Thyroid gland (tissue), 4 donors: ENCODE measurements around the gene CWC27. TPM values are rescaled to one million over a fixed set of nuclear protein-coding genes. Genes with fewer than 3 reads are reported as not detected.

ENCODE experiments used
- DNase-seq, 2 donors: peaks; one replicate each; pipeline ENCODE4 v3.0.0-alpha.2; 2019
- H3K27ac ChIP-seq, 3 donors: fragments of 200-600 bp; sonication (generic); 1 replicate in 2 of 3; 2 replicates in 1 of 3; pipeline ENCODE4 v1.5.1; 2016 to 2019; ENCODE audit warnings: mild to moderate bottlenecking in 1 of 3, moderate library complexity in 1 of 3
- H3K27me3 ChIP-seq: fragments of 200-600 bp; sonication (generic); one replicate; pipeline ENCODE4 v1.5.1; 2019
- H3K36me3 ChIP-seq, 2 donors: fragments of 200-600 bp; sonication (generic); one replicate each; pipeline ENCODE4 v1.5.1; 2016 to 2019
- H3K4me1 ChIP-seq, 2 donors: fragments of 200-600 bp; sonication (generic); one replicate each; pipeline ENCODE4 v1.5.1; 2017 to 2019
- H3K4me3 ChIP-seq, 3 donors: fragments of 200-600 bp; sonication (generic); replicated peaks in 1 of 3; 1 replicate in 2 of 3; 2 replicates in 1 of 3; pipeline ENCODE4 v1.5.1; 2016; ENCODE audit warnings: mild to moderate bottlenecking in 1 of 3
- H3K9me3 ChIP-seq: fragments of 200-600 bp; sonication (generic); one replicate; pipeline ENCODE4 v1.5.1; 2017
- POLR2A ChIP-seq, 2 donors: fragments of 450-650 bp; IDR thresholded peaks; one replicate each; pipeline ENCODE4 v1.6.1; 2017; ENCODE audit warnings: antibody characterized with exemption in 2 of 2, mild to moderate bottlenecking in 2 of 2, moderate library complexity in 1 of 2
- WGBS, 2 donors: methylation state at CpG; one replicate each; pipeline ENCODE4 v1.1.5; 2017; 5-methylcytosine and 5-hydroxymethylcytosine counted together
- intact Hi-C: fragments of 100-400 bp; cut with DNase I; formaldehyde crosslinking; loops from one replicate; pipeline ENCODE4 v1.15.1; 2023
- total RNA-seq, 4 donors: library from RNA; depleted of rRNA; stranded (reverse); fragments of >200 nt; gene quantifications; one replicate each; pipeline ENCODE4 v1.2.3, GENCODE V29; 2016
- TF ChIP-seq, protein P1 (sequence below), 6 experiments: fragments of 200-600 bp in 3 of 6; fragments of 450-650 bp in 3 of 6; sonication (generic) in 3 of 6; IDR thresholded peaks; one replicate each; pipeline ENCODE4 v1.5.1; 2016 to 2019; ENCODE audit warnings: antibody characterized with exemption in 6 of 6, mild to moderate bottlenecking in 2 of 6, inconsistent platforms in 1 of 6, moderate library complexity in 1 of 6

CWC27 gene
- total RNA-seq, 4 donors from 2014 or later, result 15.0 to 24.3 (median 16.7) TPM

- Histone ChIP-seq H3K27me3 (no peaks in the 10 kb centered on the region), H3K4me3 (no peak overlapping the region), H3K27ac (no peak overlapping the region), H3K9me3 (no peaks in the 10 kb centered on the region), H3K36me3 (no peaks in the 10 kb centered on the region), H3K4me1 (peaks cover 0 to 6% of the 10 kb centered on the region in 2 donors)
- TF ChIP-seq, protein P1, sequence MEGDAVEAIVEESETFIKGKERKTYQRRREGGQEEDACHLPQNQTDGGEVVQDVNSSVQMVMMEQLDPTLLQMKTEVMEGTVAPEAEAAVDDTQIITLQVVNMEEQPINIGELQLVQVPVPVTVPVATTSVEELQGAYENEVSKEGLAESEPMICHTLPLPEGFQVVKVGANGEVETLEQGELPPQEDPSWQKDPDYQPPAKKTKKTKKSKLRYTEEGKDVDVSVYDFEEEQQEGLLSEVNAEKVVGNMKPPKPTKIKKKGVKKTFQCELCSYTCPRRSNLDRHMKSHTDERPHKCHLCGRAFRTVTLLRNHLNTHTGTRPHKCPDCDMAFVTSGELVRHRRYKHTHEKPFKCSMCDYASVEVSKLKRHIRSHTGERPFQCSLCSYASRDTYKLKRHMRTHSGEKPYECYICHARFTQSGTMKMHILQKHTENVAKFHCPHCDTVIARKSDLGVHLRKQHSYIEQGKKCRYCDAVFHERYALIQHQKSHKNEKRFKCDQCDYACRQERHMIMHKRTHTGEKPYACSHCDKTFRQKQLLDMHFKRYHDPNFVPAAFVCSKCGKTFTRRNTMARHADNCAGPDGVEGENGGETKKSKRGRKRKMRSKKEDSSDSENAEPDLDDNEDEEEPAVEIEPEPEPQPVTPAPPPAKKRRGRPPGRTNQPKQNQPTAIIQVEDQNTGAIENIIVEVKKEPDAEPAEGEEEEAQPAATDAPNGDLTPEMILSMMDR (IDR thresholded peaks at IDR 0.05), result no peak
- TF ChIP-seq POLR2A (IDR thresholded peaks at IDR 0.05), result no peak
- no peak for DNase-seq
- intact Hi-C loops, result no loop called here
Observed at GRCh38 chr5:64861281-64861680, 92.6 kb downstream of the CWC27 start.

DNA sequence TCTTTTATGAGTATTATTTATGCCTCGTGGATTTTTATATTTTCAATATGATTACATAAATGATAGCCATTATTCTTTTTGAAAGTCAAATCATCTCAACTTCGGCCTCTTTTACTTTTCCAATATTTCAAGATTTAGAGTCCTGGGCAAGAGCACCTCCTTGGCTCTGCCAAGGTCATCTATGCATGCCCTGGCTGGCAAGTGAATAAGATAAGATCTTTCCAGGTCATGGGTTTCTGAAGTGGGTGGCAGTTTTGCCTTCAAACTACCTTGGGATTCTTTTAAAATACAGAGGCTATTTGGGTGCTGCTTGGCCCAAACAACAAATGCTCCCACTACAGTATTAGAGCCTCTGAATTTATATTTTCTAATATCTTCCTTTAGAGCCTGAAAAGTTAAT, 95.4 kb downstream of the CWC27 start:
- peak; percentile 53 to 55 for DNase-seq
- 58 to 69% methylated on average over 2 of the region's 2 CpGs for WGBS, 2 donors
- H3K4me1 ChIP-seq, result peaks cover 0 to 6% of the 10 kb centered on the region in 2 donors
- no peak overlapping the region for H3K27ac ChIP-seq
- intact Hi-C loops, result no loop called here
- no peak for TF ChIP-seq POLR2A (IDR thresholded peaks at IDR 0.05)
- TF ChIP-seq, protein P1 (IDR thresholded peaks at IDR 0.05), result no peak
- no peak overlapping the region for H3K4me3 ChIP-seq
- H3K9me3 ChIP-seq, result no peaks in the 10 kb centered on the region
- no peaks in the 10 kb centered on the region for H3K36me3 ChIP-seq
- no peaks in the 10 kb centered on the region for H3K27me3 ChIP-seq

GRCh38 chr5:64865662-64866061, 96.9 kb downstream of the CWC27 start:
- Histone ChIP-seq H3K27me3 (no peaks in the 10 kb centered on the region), H3K9me3 (no peaks in the 10 kb centered on the region), H3K4me1 (peaks cover 0 to 6% of the 10 kb centered on the region in 2 donors), H3K36me3 (no peaks in the 10 kb centered on the region), H3K27ac (no peak overlapping the region), H3K4me3 (no peak overlapping the region)
- no peak for DNase-seq
- 94 to 96% methylated on average over 3 of the region's 3 CpGs for WGBS, 2 donors
- intact Hi-C loops, result no loop called here
- TF ChIP-seq, protein P1 (IDR thresholded peaks at IDR 0.05), result no peak
- no peak for TF ChIP-seq POLR2A (IDR thresholded peaks at IDR 0.05)

DNA sequence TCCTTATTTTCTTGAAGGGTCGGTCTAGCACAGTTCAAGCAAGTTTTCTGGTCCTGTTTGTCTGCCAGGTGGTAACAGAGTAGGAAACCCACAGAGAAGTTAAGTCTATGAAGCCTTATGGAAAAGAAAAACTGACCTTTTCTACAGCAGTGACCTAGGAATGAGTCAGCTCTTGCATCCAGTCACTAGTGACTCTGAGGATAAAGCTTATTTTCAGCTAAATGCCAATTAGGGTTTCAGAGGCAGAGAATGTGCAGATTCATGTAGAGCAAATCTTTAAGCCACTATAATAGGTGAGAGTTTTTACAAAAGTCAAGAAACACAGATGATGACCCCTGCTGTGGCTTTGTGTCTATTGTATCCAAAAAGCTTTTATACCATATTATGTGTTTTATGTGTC, 100.7 kb downstream of the CWC27 start:
- intact Hi-C loops, result no loop called here
- no peak overlapping the region for H3K4me3 ChIP-seq
- no peaks in the 10 kb centered on the region for H3K27me3 ChIP-seq
- H3K9me3 ChIP-seq, result no peaks in the 10 kb centered on the region
- H3K27ac ChIP-seq, result no peak overlapping the region
- H3K4me1 ChIP-seq, result peaks cover 0 to 3% of the 10 kb centered on the region in 2 donors
- no peaks in the 10 kb centered on the region for H3K36me3 ChIP-seq
- 76 to 84% methylated on average over 1 of the region's 1 CpG for WGBS, 2 donors
- TF ChIP-seq POLR2A (IDR thresholded peaks at IDR 0.05), result no peak
- TF ChIP-seq, protein P1 (IDR thresholded peaks at IDR 0.05), result no peak
- no peak for DNase-seq

GRCh38 chr5:64872044-64872443, 103.3 kb downstream of the CWC27 start:
- H3K27ac ChIP-seq, result no peak overlapping the region
- no peaks in the 10 kb centered on the region for H3K4me1 ChIP-seq
- no peak for DNase-seq
- TF ChIP-seq POLR2A (IDR thresholded peaks at IDR 0.05), result no peak
- TF ChIP-seq, protein P1 (IDR thresholded peaks at IDR 0.05), result no peak
- 36 to 41% methylated on average over 1 of the region's 1 CpG for WGBS, 2 donors
- intact Hi-C loops, result no loop called here
- H3K9me3 ChIP-seq, result no peaks in the 10 kb centered on the region
- H3K36me3 ChIP-seq, result no peaks in the 10 kb centered on the region
- H3K27me3 ChIP-seq, result no peaks in the 10 kb centered on the region
- H3K4me3 ChIP-seq, result no peak overlapping the region
